GM21447 (cell line): ENCODE data around the gene DENND1C.
A peak's percentile ranks its signal among the peaks of the same experiment; 100 is the strongest.

ENCODE experiments used
- ATAC-seq: cut with Tn5 transposase; IDR thresholded peaks from one replicate; pipeline ENCODE4 v1.9.1; 2021; ENCODE audit not compliant: unreplicated experiment

The DENND1C gene

GRCh38 chr19:6481541-6482342, at the start of gene DENND1C:
TSS of gene DENND1C (minus strand) at chr19:6481787. CDS start at chr19:6481695, 92 bp downstream.
- ATAC-seq: no peak

- no peak for ATAC-seq
Measured at GRCh38 chr19:6530386-6531162, 49.0 kb upstream of the DENND1C start, which contains the start of gene TNFSF9. TSS of gene TNFSF9 (plus strand) at chr19:6531026. CDS start at chr19:6531037, 11 bp downstream.

- ATAC-seq: no peak
Measured at GRCh38 chr19:6529937-6530385, 48.4 kb upstream of the DENND1C start.

- no peak for ATAC-seq
Measured at GRCh38 chr19:6529351-6529750, 47.8 kb upstream of the DENND1C start.

GRCh38 chr19:6528544-6529121, 47.0 kb upstream of the DENND1C start:
- ATAC-seq: peak; percentile 18

- ATAC-seq: peak; percentile 54
Measured at GRCh38 chr19:6527893-6528543, 46.4 kb upstream of the DENND1C start.

- no peak for ATAC-seq
Measured at GRCh38 chr19:6524311-6524710, 42.7 kb upstream of the DENND1C start.

- no peak for ATAC-seq
Measured at GRCh38 chr19:6522712-6523111, 41.1 kb upstream of the DENND1C start.

- ATAC-seq: peak; percentile 39
Measured at GRCh38 chr19:6521718-6522646, 40.4 kb upstream of the DENND1C start.

GRCh38 chr19:6519289-6519688, 37.7 kb upstream of the DENND1C start:
- ATAC-seq: no peak

GRCh38 chr19:6518145-6518911, 36.7 kb upstream of the DENND1C start:
- no peak for ATAC-seq

- peak; percentile 44 for ATAC-seq
Measured at GRCh38 chr19:6516659-6517291, 35.2 kb upstream of the DENND1C start.

GRCh38 chr19:6516018-6516658, 34.6 kb upstream of the DENND1C start:
- peak; percentile 55 for ATAC-seq

GRCh38 chr19:6514926-6515544, 33.4 kb upstream of the DENND1C start:
- ATAC-seq: no peak

GRCh38 chr19:6514089-6514488, 32.5 kb upstream of the DENND1C start:
- ATAC-seq: no peak

- no peak for ATAC-seq
Measured at GRCh38 chr19:6510618-6511017, 29.0 kb upstream of the DENND1C start.

GRCh38 chr19:6509118-6509971, 27.8 kb upstream of the DENND1C start:
- no peak for ATAC-seq
